Muscle layer of duodenum (tissue), 2 donors: Measurements from ENCODE around the gene NDST1.

ENCODE experiments used
- H3K27ac ChIP-seq: one replicate; pipeline ENCODE4 v1.7.0; 2013; ENCODE audit warnings: mild to moderate bottlenecking, low read length
- H3K27me3 ChIP-seq: one replicate; pipeline ENCODE4 v1.7.0; 2013; ENCODE audit warnings: low read depth, mild to moderate bottlenecking, control low read depth, low read length
- H3K36me3 ChIP-seq, 2 donors: one replicate each; pipeline ENCODE4 v1.7.0; 2013; ENCODE audit warnings: low read length in 2 of 2, control low read depth in 1 of 2, mild to moderate bottlenecking in 1 of 2; ENCODE audit not compliant: insufficient read depth in 2 of 2, control insufficient read depth in 1 of 2
- H3K4me1 ChIP-seq, 2 donors: one replicate each; pipeline ENCODE4 v1.7.0; 2013; ENCODE audit warnings: low read length in 2 of 2, mild to moderate bottlenecking in 2 of 2, control low read depth in 1 of 2, moderate library complexity in 1 of 2; ENCODE audit not compliant: insufficient read depth in 2 of 2, control insufficient read depth in 1 of 2
- H3K4me3 ChIP-seq, 2 donors: one replicate each; pipeline ENCODE4 v1.7.0; 2013; ENCODE audit warnings: low read length in 2 of 2, low read depth in 1 of 2, mild to moderate bottlenecking in 1 of 2
- H3K9me3 ChIP-seq, 2 donors: one replicate each; pipeline ENCODE4 v1.7.0; 2013; ENCODE audit warnings: low read length in 2 of 2, control low read depth in 1 of 2, mild to moderate bottlenecking in 1 of 2; ENCODE audit not compliant: control insufficient read depth in 1 of 2
- donor health status: healthy.

NDST1 gene

GRCh38 chr5:150598006-150598405, 90.1 kb downstream of the NDST1 start:
- Histone ChIP-seq H3K27me3 (no peaks in the 10 kb centered on the region), H3K27ac (no peak overlapping the region), H3K36me3 (no peaks in the 10 kb centered on the region), H3K9me3 (no peaks in the 10 kb centered on the region), H3K4me3 (no peak overlapping the region), H3K4me1 (peaks cover 14 to 19% of the 10 kb centered on the region in 2 donors)

- Histone ChIP-seq H3K27ac (no peak overlapping the region), H3K4me1 (peaks cover 12 to 19% of the 10 kb centered on the region in 2 donors), H3K4me3 (no peak overlapping the region), H3K9me3 (no peaks in the 10 kb centered on the region), H3K36me3 (no peaks in the 10 kb centered on the region), H3K27me3 (no peaks in the 10 kb centered on the region)
Measured at GRCh38 chr5:150598821-150599273, 90.9 kb downstream of the NDST1 start.

- no peaks in the 10 kb centered on the region for H3K9me3 ChIP-seq
- H3K4me3 ChIP-seq = no peak overlapping the region
- H3K27me3 ChIP-seq = no peaks in the 10 kb centered on the region
- no peak overlapping the region for H3K27ac ChIP-seq
- no peaks in the 10 kb centered on the region for H3K36me3 ChIP-seq
- H3K4me1 ChIP-seq = peaks cover 11 to 15% of the 10 kb centered on the region in 2 donors
Measured at GRCh38 chr5:150599281-150599680, 91.3 kb downstream of the NDST1 start.

- peaks cover 11% of the 10 kb centered on the region in 2 donors for H3K4me1 ChIP-seq
- H3K27me3 ChIP-seq = no peaks in the 10 kb centered on the region
- H3K9me3 ChIP-seq = no peaks in the 10 kb centered on the region
- no peaks in the 10 kb centered on the region for H3K36me3 ChIP-seq
- H3K4me3 ChIP-seq = no peak overlapping the region
- no peak overlapping the region for H3K27ac ChIP-seq
Measured at GRCh38 chr5:150599917-150600511, 92.1 kb downstream of the NDST1 start.

GRCh38 chr5:150600616-150601490, 92.9 kb downstream of the NDST1 start:
- H3K4me1 ChIP-seq = peaks cover 11% of the 10 kb centered on the region in 2 donors
- no peak overlapping the region for H3K27ac ChIP-seq
- H3K4me3 ChIP-seq = no peak overlapping the region
- no peaks in the 10 kb centered on the region for H3K9me3 ChIP-seq
- no peaks in the 10 kb centered on the region for H3K36me3 ChIP-seq
- H3K27me3 ChIP-seq = no peaks in the 10 kb centered on the region

GRCh38 chr5:150601491-150602345, 93.8 kb downstream of the NDST1 start:
- no peaks in the 10 kb centered on the region for H3K27me3 ChIP-seq
- peaks cover 11% of the 10 kb centered on the region in 2 donors for H3K4me1 ChIP-seq
- H3K27ac ChIP-seq = no peak overlapping the region
- no peaks in the 10 kb centered on the region for H3K36me3 ChIP-seq
- no peaks in the 10 kb centered on the region for H3K9me3 ChIP-seq
- H3K4me3 ChIP-seq = no peak overlapping the region

- H3K27ac ChIP-seq = no peak overlapping the region
Measured at GRCh38 chr5:150603052-150603451, 95.1 kb downstream of the NDST1 start.

GRCh38 chr5:150603491-150603890, 95.6 kb downstream of the NDST1 start:
- Histone ChIP-seq H3K4me3 (no peak overlapping the region), H3K27ac (no peak overlapping the region), H3K4me1 (peaks cover 11% of the 10 kb centered on the region in 2 donors)

More at GRCh38 chr5:150603052-150603451, 95.1 kb downstream of the NDST1 start:
- no peaks in the 10 kb centered on the region for H3K9me3 ChIP-seq
- no peaks in the 10 kb centered on the region for H3K27me3 ChIP-seq
- no peaks in the 10 kb centered on the region for H3K36me3 ChIP-seq
- peaks cover 11% of the 10 kb centered on the region in 2 donors for H3K4me1 ChIP-seq
- H3K4me3 ChIP-seq = no peak overlapping the region

GRCh38 chr5:150604010-150604409, 96.1 kb downstream of the NDST1 start:
- no peaks in the 10 kb centered on the region for H3K36me3 ChIP-seq
- H3K4me1 ChIP-seq = peaks cover 11% of the 10 kb centered on the region in 2 donors
- no peaks in the 10 kb centered on the region for H3K27me3 ChIP-seq
- H3K27ac ChIP-seq = no peak overlapping the region
- H3K9me3 ChIP-seq = no peaks in the 10 kb centered on the region
- H3K4me3 ChIP-seq = no peak overlapping the region

More at GRCh38 chr5:150603491-150603890, 95.6 kb downstream of the NDST1 start:
- Histone ChIP-seq H3K27me3 (no peaks in the 10 kb centered on the region), H3K36me3 (no peaks in the 10 kb centered on the region), H3K9me3 (no peaks in the 10 kb centered on the region)

- Histone ChIP-seq H3K27me3 (no peaks in the 10 kb centered on the region), H3K4me3 (no peak overlapping the region), H3K27ac (no peak overlapping the region), H3K4me1 (peaks cover 8% of the 10 kb centered on the region in 2 donors), H3K9me3 (no peaks in the 10 kb centered on the region), H3K36me3 (no peaks in the 10 kb centered on the region)
Measured at GRCh38 chr5:150604894-150605440, 97.0 kb downstream of the NDST1 start.

GRCh38 chr5:150605546-150605945, 97.6 kb downstream of the NDST1 start:
- no peak overlapping the region for H3K27ac ChIP-seq
- H3K27me3 ChIP-seq = no peaks in the 10 kb centered on the region
- no peak overlapping the region for H3K4me3 ChIP-seq

More at GRCh38 chr5:150605546-150605945, 97.6 kb downstream of the NDST1 start:
- H3K4me1 ChIP-seq = peaks cover 8 to 9% of the 10 kb centered on the region in 2 donors
- H3K9me3 ChIP-seq = no peaks in the 10 kb centered on the region
- no peaks in the 10 kb centered on the region for H3K36me3 ChIP-seq
